Chondrocyte (in vitro differentiated cells): Measurements from ENCODE around the gene KMT5B. TPM values are rescaled to one million over a fixed set of nuclear protein-coding genes. Genes with fewer than 3 reads are reported as not detected.

Source experiments
- DNase-seq: peaks from one replicate; pipeline ENCODE4 v3.0.0; 2021; ENCODE audit warnings: mixed read lengths, low spot score
- H3K27ac Mint-ChIP-seq: one replicate; pipeline ENCODE4 v1.8.0; 2021; ENCODE audit warnings: mild to moderate bottlenecking, moderate library complexity, mixed read lengths; ENCODE audit not compliant: unreplicated experiment
- H3K27me3 Mint-ChIP-seq: 2 replicates; pipeline ENCODE4 v1.8.0; 2021; ENCODE audit warnings: low read depth, mixed read lengths
- H3K36me3 Mint-ChIP-seq: 2 replicates; pipeline ENCODE4 v1.8.0; 2021; ENCODE audit warnings: low read depth, mixed read lengths
- H3K4me1 Mint-ChIP-seq: 2 replicates; pipeline ENCODE4 v1.8.0; 2021; ENCODE audit warnings: low read depth, mild to moderate bottlenecking, mixed read lengths
- H3K4me3 Mint-ChIP-seq: one replicate; pipeline ENCODE4 v1.8.0; 2021; ENCODE audit warnings: mild to moderate bottlenecking, moderate library complexity, mixed read lengths; ENCODE audit not compliant: unreplicated experiment
- H3K9me3 Mint-ChIP-seq: 2 replicates; pipeline ENCODE4 v1.8.0; 2021; ENCODE audit warnings: low read depth, mixed read lengths
- CTCF ChIP-seq: fragments of 200-600 bp; sonication (generic); IDR thresholded peaks from 2 replicates; pipeline ENCODE4 v1.5.0; 2021; ENCODE audit warnings: antibody characterized with exemption, mild to moderate bottlenecking, moderate library complexity
- total RNA-seq: library from RNA; stranded (reverse); gene quantifications from 3 replicates; pipeline ENCODE4 v1.2.1, GENCODE V29; 2021

The KMT5B gene
- total RNA-seq, 1 donor from 2014 or later: 44.4 TPM

GRCh38 chr11:68148071-68148805, 64.9 kb downstream of the KMT5B start:
- H3K4me3 Mint-ChIP-seq: no peak overlapping the region

DNA sequence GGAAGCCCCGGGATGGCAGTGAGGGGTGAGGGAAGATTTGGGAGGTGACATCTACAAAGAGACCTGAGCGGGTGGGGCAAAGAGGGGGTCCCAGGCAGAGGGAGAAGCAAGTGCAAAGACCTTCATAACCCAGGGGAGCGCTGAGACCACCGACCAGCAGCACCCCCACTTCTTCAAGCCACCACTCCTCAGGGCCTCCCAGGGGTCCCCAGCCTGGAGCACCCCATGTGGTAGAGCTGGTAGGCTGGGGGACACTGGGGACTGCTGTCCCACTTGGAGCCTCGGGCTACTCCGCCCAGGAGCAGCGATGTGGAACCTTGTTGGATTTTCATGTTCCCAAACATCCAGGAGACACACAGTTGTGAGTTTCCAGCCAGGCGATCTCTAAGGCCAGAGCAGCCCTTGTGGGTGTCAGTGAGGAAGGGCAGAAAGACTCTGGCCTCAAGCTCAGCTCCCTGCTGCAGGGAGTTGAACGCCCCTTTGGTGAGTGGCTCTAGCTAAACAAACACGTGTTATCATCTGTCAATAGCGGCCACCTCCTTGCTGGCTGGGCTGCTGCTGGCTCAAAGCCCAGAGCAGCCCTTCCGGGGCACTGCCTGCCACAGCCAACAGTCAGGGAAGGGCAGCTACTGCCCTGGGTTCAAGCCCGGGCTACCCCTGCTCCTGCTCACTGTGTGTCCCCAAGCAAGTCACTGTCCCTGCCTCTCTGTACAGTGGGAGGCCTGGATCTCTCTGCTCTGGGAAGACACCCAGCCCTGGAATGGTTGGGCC, 66.2 kb downstream of the KMT5B start:
- no peak for TF ChIP-seq CTCF
- H3K4me1 Mint-ChIP-seq: peaks cover 4% of the 10 kb centered on the region
- no peak for DNase-seq
- H3K9me3 Mint-ChIP-seq: no peaks in the 10 kb centered on the region
- H3K4me3 Mint-ChIP-seq: no peak overlapping the region
- no peak overlapping the region for H3K27ac Mint-ChIP-seq
- H3K27me3 Mint-ChIP-seq: no peaks in the 10 kb centered on the region
- H3K36me3 Mint-ChIP-seq: no peaks in the 10 kb centered on the region

More at GRCh38 chr11:68148071-68148805, 64.9 kb downstream of the KMT5B start:
- Mint-ChIP-seq H3K36me3 (no peaks in the 10 kb centered on the region), H3K27me3 (no peaks in the 10 kb centered on the region), H3K9me3 (no peaks in the 10 kb centered on the region), H3K4me1 (peaks cover 4% of the 10 kb centered on the region), H3K27ac (no peak overlapping the region)
- no peak for TF ChIP-seq CTCF
- no peak for DNase-seq

DNA sequence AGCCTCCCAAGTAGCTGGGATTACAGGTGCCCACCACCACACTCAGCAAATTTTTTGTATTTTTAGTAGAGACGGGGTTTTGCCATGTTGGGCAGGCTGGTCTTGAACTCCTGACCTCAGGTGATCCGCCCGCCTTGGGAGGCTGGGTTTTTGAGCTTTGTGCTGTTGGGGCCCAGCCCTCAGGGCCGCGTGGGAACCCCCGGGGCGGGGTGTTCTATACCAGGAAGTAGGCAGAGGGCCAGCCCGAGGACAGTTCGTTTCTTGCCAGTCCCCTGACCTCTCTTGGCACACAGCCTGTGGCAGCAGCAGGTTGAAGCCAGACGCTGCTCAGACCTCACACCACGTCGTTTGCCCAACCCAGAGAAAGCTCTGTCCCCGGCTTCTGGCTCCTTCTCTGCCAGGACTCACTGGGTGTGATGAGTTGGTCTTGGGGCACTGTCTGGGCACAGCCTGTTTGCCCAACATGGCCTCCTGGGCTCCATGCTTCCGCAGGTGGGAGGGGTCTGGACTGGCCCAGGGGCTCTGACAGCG, 67.0 kb downstream of the KMT5B start:
- no peak for TF ChIP-seq CTCF
- no peak for DNase-seq
- no peaks in the 10 kb centered on the region for H3K36me3 Mint-ChIP-seq
- peaks cover 4% of the 10 kb centered on the region for H3K4me1 Mint-ChIP-seq
- H3K9me3 Mint-ChIP-seq: no peaks in the 10 kb centered on the region
- H3K27ac Mint-ChIP-seq: no peak overlapping the region
- H3K27me3 Mint-ChIP-seq: no peaks in the 10 kb centered on the region
- H3K4me3 Mint-ChIP-seq: no peak overlapping the region

DNA sequence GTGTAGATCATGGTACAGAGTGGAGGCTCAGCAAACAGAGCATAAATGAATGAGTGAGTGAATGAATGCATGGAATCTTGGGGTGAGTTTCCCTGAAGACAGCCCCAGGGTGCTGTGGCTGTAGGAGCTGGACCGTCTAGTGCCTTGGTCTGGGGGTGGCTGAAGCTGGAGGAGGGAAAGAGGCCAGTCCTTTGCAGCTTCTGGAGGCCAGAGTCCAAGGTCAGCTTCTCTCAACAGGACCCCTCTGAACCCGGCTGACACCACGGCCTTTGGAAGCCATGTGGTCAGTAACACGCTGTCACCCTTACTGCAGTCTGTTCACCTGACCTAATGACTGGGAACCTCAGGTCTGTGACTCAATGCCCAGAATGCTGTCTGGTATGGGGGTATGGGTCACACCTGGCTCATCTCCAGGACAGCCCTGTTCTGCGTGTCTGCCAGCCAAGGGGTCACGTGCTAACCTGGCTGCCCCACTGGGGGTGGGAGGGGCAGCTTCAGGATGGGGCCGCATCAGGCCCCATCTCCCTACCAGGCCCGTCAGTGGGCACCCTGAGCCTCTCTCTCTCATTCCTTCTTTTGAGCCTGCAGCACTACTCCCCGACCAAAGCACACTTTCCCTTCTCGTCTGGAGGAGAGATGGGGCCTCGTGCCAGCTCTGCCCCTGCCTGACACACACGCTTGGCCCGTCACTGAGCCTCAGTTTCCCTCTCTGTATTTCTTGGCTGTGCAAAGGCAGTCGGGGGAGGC, 67.8 kb downstream of the KMT5B start:
- no peaks in the 10 kb centered on the region for H3K36me3 Mint-ChIP-seq
- no peaks in the 10 kb centered on the region for H3K27me3 Mint-ChIP-seq
- no peaks in the 10 kb centered on the region for H3K9me3 Mint-ChIP-seq
- no peak for DNase-seq
- H3K4me1 Mint-ChIP-seq: peaks cover 4% of the 10 kb centered on the region
- TF ChIP-seq CTCF: no peak
- no peak overlapping the region for H3K4me3 Mint-ChIP-seq
- H3K27ac Mint-ChIP-seq: no peak overlapping the region

DNA sequence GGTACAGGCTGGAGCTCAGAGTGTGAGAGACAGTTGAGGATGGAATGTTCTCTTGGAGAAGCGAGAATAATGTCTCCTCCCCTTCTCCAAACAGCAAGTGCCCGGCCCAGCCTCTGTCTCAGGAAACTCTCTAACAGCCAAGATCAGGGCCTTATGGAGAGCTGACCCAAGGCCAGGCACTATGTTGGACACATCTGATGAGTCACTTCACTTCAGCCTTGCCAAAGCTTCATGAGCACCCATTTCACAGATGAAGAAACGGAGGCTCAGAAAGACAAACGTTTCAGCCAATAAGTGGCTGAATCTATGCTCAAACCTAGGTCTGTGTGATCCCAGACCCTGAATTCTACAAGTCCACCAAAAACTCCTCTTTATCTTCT, 69.8 kb downstream of the KMT5B start:
- no peak overlapping the region for H3K4me3 Mint-ChIP-seq
- H3K27ac Mint-ChIP-seq: no peak overlapping the region
- H3K27me3 Mint-ChIP-seq: no peaks in the 10 kb centered on the region
- H3K4me1 Mint-ChIP-seq: peaks cover 4% of the 10 kb centered on the region
- no peaks in the 10 kb centered on the region for H3K36me3 Mint-ChIP-seq
- no peaks in the 10 kb centered on the region for H3K9me3 Mint-ChIP-seq
- TF ChIP-seq CTCF: no peak
- no peak for DNase-seq
